WTC11 (cell line): ENCODE measurements around the gene SYNC. TPM values are rescaled to one million over a fixed set of nuclear protein-coding genes. Genes with fewer than 3 reads are reported as not detected.

ENCODE experiments used
- ATAC-seq: fragments of 200-7000 bp; cut with Tn5 transposase; 2 replicates; pipeline ENCODE4 v1.10.0; 2021; ENCODE audit warnings: mild to moderate bottlenecking, moderate library complexity
- CTCF ChIA-PET: fragments of 300-600 bp; sonication (Branson Sonifier 250); formaldehyde crosslinking; loops from one replicate; lab custom pipeline; 2021; ENCODE audit warnings: antibody characterized with exemption; lab: Charles Lee
- POLR2A ChIA-PET: fragments of 350-600 bp; sonication (Branson Sonifier 250); formaldehyde crosslinking; loops from one replicate; lab custom pipeline; 2021; ENCODE audit warnings: antibody characterized with exemption; lab: Charles Lee
- DNase-seq: peaks from one replicate; pipeline ENCODE4 v3.0.0; 2021; ENCODE audit warnings: low spot score
- H3K27ac Mint-ChIP-seq: 2 replicates; pipeline ENCODE4 v1.8.0; 2021; ENCODE audit warnings: mixed read lengths
- H3K27me3 Mint-ChIP-seq: 2 replicates; pipeline ENCODE4 v1.8.0; 2021; ENCODE audit warnings: low read depth, mild to moderate bottlenecking, moderate library complexity, mixed read lengths
- H3K36me3 Mint-ChIP-seq: 2 replicates; pipeline ENCODE4 v1.8.0; 2021; ENCODE audit warnings: mixed read lengths
- H3K4me1 Mint-ChIP-seq: 2 replicates; pipeline ENCODE4 v1.8.0; 2022; ENCODE audit warnings: mixed read lengths
- H3K4me3 Mint-ChIP-seq: 2 replicates; pipeline ENCODE4 v1.8.0; 2021; ENCODE audit warnings: mild to moderate bottlenecking, moderate library complexity, mixed read lengths
- H3K9me3 Mint-ChIP-seq: 2 replicates; pipeline ENCODE4 v1.8.0; 2021; ENCODE audit warnings: mixed read lengths
- CBFB ChIP-seq: sonication (generic); formaldehyde crosslinking; IDR thresholded peaks from 2 replicates; pipeline ENCODE4 v1.8.1; 2022; ENCODE audit warnings: mild to moderate bottlenecking, low read depth, missing genetic modification reagents
- ESRRA ChIP-seq: sonication (generic); formaldehyde crosslinking; IDR thresholded peaks from 2 replicates; pipeline ENCODE4 v1.8.1; 2022; ENCODE audit warnings: mild to moderate bottlenecking, missing genetic modification reagents, borderline replicate concordance
- FOXP1 ChIP-seq: sonication (generic); formaldehyde crosslinking; IDR thresholded peaks from 2 replicates; pipeline ENCODE4 v1.8.0; 2022; ENCODE audit warnings: missing genetic modification reagents, mild to moderate bottlenecking, moderate library complexity, borderline replicate concordance
- GABPB1 ChIP-seq: sonication (generic); formaldehyde crosslinking; IDR thresholded peaks from 2 replicates; pipeline ENCODE4 v1.8.1; 2023; ENCODE audit warnings: mild to moderate bottlenecking, missing genetic modification reagents
- IRF2 ChIP-seq: sonication (generic); formaldehyde crosslinking; IDR thresholded peaks from 2 replicates; pipeline ENCODE4 v1.8.0; 2022; ENCODE audit warnings: low read depth, missing genetic modification reagents, borderline replicate concordance
- JUN ChIP-seq: sonication (generic); formaldehyde crosslinking; IDR thresholded peaks from 2 replicates; pipeline ENCODE4 v1.8.0; 2023; ENCODE audit warnings: mild to moderate bottlenecking, missing genetic modification reagents
- SMAD3 ChIP-seq: sonication (generic); formaldehyde crosslinking; IDR thresholded peaks from 2 replicates; pipeline ENCODE4 v1.8.0; 2022; ENCODE audit warnings: missing genetic modification reagents, mild to moderate bottlenecking, borderline replicate concordance
- TEAD4 ChIP-seq: sonication (generic); formaldehyde crosslinking; IDR thresholded peaks from 2 replicates; pipeline ENCODE4 v1.8.0; 2022; ENCODE audit warnings: mild to moderate bottlenecking, missing genetic modification reagents
- TP53 ChIP-seq: sonication (generic); formaldehyde crosslinking; IDR thresholded peaks from 2 replicates; pipeline ENCODE4 v1.8.1; 2023; ENCODE audit warnings: mild to moderate bottlenecking, missing genetic modification reagents
- ZNF219 ChIP-seq: sonication (generic); formaldehyde crosslinking; IDR thresholded peaks from 2 replicates; pipeline ENCODE4 v1.8.0; 2023; ENCODE audit warnings: missing genetic modification reagents, mild to moderate bottlenecking, borderline replicate concordance
- ZNF317 ChIP-seq: sonication (generic); formaldehyde crosslinking; IDR thresholded peaks from 2 replicates; pipeline ENCODE4 v1.8.1; 2023; ENCODE audit warnings: low read depth, mild to moderate bottlenecking, moderate library complexity, missing genetic modification reagents, borderline replicate concordance
- ZNF396 ChIP-seq: fragments of 250-450 bp; sonication (Bioruptor Pico); IDR thresholded peaks from 2 replicates; pipeline ENCODE4 v1.8.0; 2021; ENCODE audit warnings: mild to moderate bottlenecking, moderate library complexity, borderline replicate concordance
- ZNF416 ChIP-seq: fragments of 250-450 bp; sonication (Bioruptor Pico); IDR thresholded peaks from 2 replicates; pipeline ENCODE4 v1.9.0; 2021; ENCODE audit warnings: mild to moderate bottlenecking, inconsistent platforms
- ZNF671 ChIP-seq: fragments of 250-450 bp; sonication (Bioruptor Pico); IDR thresholded peaks from 2 replicates; pipeline ENCODE4 v1.8.0; 2021; ENCODE audit warnings: mild to moderate bottlenecking
- total RNA-seq: library from RNA; stranded (reverse); gene quantifications from 3 replicates; pipeline ENCODE4 v1.2.3, GENCODE V29; 2021
- TF ChIP-seq, protein P1 (sequence below): sonication (generic); formaldehyde crosslinking; IDR thresholded peaks from 2 replicates; pipeline ENCODE4 v1.8.0; 2022; ENCODE audit warnings: mild to moderate bottlenecking, missing genetic modification reagents
- TF ChIP-seq, protein P2 (sequence below): sonication (generic); formaldehyde crosslinking; IDR thresholded peaks from 2 replicates; pipeline ENCODE4 v1.8.1; 2023; ENCODE audit warnings: mild to moderate bottlenecking, missing genetic modification reagents
- TF ChIP-seq, protein P3 (sequence below): sonication (generic); formaldehyde crosslinking; IDR thresholded peaks from 2 replicates; pipeline ENCODE4 v1.8.0; 2022; ENCODE audit warnings: missing genetic modification reagents
- TF ChIP-seq, protein P4 (sequence below): fragments of 250-450 bp; sonication (Bioruptor Pico); IDR thresholded peaks from 2 replicates; pipeline ENCODE4 v1.8.0; 2021; ENCODE audit warnings: mild to moderate bottlenecking
- TF ChIP-seq, protein P5 (sequence below): sonication (generic); formaldehyde crosslinking; IDR thresholded peaks from 2 replicates; pipeline ENCODE4 v1.8.1; 2023; ENCODE audit warnings: mild to moderate bottlenecking, moderate library complexity, missing genetic modification reagents
- TF ChIP-seq, protein P6 (sequence below): sonication (generic); formaldehyde crosslinking; IDR thresholded peaks from 2 replicates; pipeline ENCODE4 v1.8.1; 2023; ENCODE audit warnings: mild to moderate bottlenecking, missing genetic modification reagents, moderate library complexity
- TF ChIP-seq, protein P7 (sequence below): sonication (generic); formaldehyde crosslinking; conservative IDR thresholded peaks from 2 replicates; pipeline ENCODE4 v1.8.1; 2022; ENCODE audit warnings: mild to moderate bottlenecking, missing genetic modification reagents
- TF ChIP-seq, protein P8 (sequence below): fragments of 250-450 bp; sonication (Bioruptor Pico); IDR thresholded peaks from 2 replicates; pipeline ENCODE4 v1.9.0; 2021; ENCODE audit warnings: moderate library complexity, mild to moderate bottlenecking, inconsistent platforms, borderline replicate concordance

SYNC gene
- total RNA-seq, 1 experiment from 2014 or later: 0.09 TPM

DNA sequence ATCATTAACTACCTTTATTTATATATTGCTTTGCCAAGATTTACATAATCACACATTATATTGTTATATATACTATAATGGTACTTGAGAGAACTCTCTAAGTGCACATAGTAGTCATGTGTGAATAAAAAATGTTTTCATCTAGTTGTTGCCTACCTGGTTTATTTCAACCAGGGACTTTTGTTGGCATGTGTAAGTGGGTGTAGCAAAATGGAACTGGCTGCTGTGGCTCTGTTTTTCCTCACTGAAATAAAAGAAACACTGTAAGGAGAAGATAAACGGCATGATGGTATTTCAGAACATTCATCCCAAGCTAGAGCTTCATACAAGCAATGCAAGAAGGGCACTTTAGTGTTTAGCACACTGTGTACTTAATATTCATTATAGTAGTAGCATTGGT is 36.7 kb downstream of the SYNC start (continued):
- TF ChIP-seq CBFB (CRISPR knock-in tag) (no peak), ZNF396 (no peak), ZNF219 (CRISPR knock-in tag) (no peak), ZNF671 (no peak)
- TF ChIP-seq, protein P1, sequence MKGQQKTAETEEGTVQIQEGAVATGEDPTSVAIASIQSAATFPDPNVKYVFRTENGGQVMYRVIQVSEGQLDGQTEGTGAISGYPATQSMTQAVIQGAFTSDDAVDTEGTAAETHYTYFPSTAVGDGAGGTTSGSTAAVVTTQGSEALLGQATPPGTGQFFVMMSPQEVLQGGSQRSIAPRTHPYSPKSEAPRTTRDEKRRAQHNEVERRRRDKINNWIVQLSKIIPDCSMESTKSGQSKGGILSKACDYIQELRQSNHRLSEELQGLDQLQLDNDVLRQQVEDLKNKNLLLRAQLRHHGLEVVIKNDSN: no peak

DNA sequence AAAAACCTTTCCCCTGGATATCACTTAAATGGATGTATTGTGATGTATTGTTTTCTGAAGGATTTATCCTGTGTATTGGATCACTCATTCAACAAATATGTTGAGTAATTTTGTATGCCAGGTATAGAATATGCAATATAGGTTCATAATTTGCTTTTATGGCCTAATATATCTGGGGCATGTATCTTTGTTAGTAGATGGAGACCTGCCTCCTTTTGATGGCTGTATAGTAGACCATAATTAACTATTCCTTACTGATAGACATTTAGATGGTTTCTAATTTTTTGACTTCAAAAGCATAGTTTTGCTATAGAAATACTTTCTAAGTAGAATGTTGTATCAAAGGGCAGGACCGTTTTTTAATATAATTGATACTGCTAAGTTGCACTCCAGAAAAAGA is 43.0 kb downstream of the SYNC start:
- Mint-ChIP-seq H3K4me3 (no peak overlapping the region), H3K9me3 (no peaks in the 10 kb centered on the region), H3K36me3 (peaks cover 85% of the 10 kb centered on the region), H3K27me3 (no peaks in the 10 kb centered on the region), H3K27ac (no peak overlapping the region), H3K4me1 (peaks cover 6% of the 10 kb centered on the region)
- POLR2A ChIA-PET: no interaction called here
- CTCF ChIA-PET: no interaction called here
- ATAC-seq (no peak), DNase-seq (no peak)
- TF ChIP-seq TEAD4 (CRISPR knock-in tag): no peak
- TF ChIP-seq, protein P2, sequence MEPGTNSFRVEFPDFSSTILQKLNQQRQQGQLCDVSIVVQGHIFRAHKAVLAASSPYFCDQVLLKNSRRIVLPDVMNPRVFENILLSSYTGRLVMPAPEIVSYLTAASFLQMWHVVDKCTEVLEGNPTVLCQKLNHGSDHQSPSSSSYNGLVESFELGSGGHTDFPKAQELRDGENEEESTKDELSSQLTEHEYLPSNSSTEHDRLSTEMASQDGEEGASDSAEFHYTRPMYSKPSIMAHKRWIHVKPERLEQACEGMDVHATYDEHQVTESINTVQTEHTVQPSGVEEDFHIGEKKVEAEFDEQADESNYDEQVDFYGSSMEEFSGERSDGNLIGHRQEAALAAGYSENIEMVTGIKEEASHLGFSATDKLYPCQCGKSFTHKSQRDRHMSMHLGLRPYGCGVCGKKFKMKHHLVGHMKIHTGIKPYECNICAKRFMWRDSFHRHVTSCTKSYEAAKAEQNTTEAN (CRISPR knock-in tag): no peak
- TF ChIP-seq SMAD3 (CRISPR knock-in tag): no peak
- TF ChIP-seq, protein P3, sequence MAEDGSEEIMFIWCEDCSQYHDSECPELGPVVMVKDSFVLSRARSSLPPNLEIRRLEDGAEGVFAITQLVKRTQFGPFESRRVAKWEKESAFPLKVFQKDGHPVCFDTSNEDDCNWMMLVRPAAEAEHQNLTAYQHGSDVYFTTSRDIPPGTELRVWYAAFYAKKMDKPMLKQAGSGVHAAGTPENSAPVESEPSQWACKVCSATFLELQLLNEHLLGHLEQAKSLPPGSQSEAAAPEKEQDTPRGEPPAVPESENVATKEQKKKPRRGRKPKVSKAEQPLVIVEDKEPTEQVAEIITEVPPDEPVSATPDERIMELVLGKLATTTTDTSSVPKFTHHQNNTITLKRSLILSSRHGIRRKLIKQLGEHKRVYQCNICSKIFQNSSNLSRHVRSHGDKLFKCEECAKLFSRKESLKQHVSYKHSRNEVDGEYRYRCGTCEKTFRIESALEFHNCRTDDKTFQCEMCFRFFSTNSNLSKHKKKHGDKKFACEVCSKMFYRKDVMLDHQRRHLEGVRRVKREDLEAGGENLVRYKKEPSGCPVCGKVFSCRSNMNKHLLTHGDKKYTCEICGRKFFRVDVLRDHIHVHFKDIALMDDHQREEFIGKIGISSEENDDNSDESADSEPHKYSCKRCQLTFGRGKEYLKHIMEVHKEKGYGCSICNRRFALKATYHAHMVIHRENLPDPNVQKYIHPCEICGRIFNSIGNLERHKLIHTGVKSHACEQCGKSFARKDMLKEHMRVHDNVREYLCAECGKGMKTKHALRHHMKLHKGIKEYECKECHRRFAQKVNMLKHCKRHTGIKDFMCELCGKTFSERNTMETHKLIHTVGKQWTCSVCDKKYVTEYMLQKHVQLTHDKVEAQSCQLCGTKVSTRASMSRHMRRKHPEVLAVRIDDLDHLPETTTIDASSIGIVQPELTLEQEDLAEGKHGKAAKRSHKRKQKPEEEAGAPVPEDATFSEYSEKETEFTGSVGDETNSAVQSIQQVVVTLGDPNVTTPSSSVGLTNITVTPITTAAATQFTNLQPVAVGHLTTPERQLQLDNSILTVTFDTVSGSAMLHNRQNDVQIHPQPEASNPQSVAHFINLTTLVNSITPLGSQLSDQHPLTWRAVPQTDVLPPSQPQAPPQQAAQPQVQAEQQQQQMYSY: no peak
- TF ChIP-seq, protein P4, sequence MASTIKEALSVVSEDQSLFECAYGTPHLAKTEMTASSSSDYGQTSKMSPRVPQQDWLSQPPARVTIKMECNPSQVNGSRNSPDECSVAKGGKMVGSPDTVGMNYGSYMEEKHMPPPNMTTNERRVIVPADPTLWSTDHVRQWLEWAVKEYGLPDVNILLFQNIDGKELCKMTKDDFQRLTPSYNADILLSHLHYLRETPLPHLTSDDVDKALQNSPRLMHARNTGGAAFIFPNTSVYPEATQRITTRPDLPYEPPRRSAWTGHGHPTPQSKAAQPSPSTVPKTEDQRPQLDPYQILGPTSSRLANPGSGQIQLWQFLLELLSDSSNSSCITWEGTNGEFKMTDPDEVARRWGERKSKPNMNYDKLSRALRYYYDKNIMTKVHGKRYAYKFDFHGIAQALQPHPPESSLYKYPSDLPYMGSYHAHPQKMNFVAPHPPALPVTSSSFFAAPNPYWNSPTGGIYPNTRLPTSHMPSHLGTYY: no peak
- no peak for TF ChIP-seq FOXP1 (CRISPR knock-in tag)
- TF ChIP-seq, protein P5, sequence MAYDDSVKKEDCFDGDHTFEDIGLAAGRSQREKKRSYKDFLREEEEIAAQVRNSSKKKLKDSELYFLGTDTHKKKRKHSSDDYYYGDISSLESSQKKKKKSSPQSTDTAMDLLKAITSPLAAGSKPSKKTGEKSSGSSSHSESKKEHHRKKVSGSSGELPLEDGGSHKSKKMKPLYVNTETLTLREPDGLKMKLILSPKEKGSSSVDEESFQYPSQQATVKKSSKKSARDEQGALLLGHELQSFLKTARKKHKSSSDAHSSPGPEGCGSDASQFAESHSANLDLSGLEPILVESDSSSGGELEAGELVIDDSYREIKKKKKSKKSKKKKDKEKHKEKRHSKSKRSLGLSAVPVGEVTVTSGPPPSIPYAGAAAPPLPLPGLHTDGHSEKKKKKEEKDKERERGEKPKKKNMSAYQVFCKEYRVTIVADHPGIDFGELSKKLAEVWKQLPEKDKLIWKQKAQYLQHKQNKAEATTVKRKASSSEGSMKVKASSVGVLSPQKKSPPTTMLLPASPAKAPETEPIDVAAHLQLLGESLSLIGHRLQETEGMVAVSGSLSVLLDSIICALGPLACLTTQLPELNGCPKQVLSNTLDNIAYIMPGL: no peak
- TF ChIP-seq IRF2 (CRISPR knock-in tag): no peak
- no peak for TF ChIP-seq GABPB1 (CRISPR knock-in tag)
- no peak for TF ChIP-seq ZNF416 (CRISPR knock-in tag)
- no peak for TF ChIP-seq ZNF317 (CRISPR knock-in tag)
- TF ChIP-seq JUN (CRISPR knock-in tag): no peak
- no peak for TF ChIP-seq ESRRA (CRISPR knock-in tag)
- TF ChIP-seq, protein P6, sequence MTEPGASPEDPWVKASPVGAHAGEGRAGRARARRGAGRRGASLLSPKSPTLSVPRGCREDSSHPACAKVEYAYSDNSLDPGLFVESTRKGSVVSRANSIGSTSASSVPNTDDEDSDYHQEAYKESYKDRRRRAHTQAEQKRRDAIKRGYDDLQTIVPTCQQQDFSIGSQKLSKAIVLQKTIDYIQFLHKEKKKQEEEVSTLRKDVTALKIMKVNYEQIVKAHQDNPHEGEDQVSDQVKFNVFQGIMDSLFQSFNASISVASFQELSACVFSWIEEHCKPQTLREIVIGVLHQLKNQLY (CRISPR knock-in tag): no peak
- TF ChIP-seq, protein P7, sequence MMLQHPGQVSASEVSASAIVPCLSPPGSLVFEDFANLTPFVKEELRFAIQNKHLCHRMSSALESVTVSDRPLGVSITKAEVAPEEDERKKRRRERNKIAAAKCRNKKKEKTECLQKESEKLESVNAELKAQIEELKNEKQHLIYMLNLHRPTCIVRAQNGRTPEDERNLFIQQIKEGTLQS (CRISPR knock-in tag): no peak
- TF ChIP-seq, protein P8, sequence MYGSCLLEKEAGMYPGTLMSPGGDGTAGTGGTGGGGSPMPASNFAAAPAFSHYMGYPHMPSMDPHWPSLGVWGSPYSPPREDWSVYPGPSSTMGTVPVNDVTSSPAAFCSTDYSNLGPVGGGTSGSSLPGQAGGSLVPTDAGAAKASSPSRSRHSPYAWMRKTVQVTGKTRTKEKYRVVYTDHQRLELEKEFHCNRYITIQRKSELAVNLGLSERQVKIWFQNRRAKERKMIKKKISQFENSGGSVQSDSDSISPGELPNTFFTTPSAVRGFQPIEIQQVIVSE (CRISPR knock-in tag): no peak
- TF ChIP-seq TP53: no peak
